Measurements from ENCODE around the gene ADAMTS18.

The ADAMTS18 gene

GRCh38 chr16:77422196-77422784 is 12.5 kb downstream of the ADAMTS18 start:
- Mint-ChIP-seq H3K4me1 (ENCODE audit: low read depth) (no peaks in the 10 kb centered on the region), H3K36me3 (ENCODE audit: low read depth) (no peaks in the 10 kb centered on the region), H3K27me3 (peaks cover 16% of the 10 kb centered on the region), H3K4me3 (no peak overlapping the region), H3K9me3 (no peaks in the 10 kb centered on the region), H3K27ac (no peak overlapping the region)

- H3K9me3 Mint-ChIP-seq, result peaks cover 6% of the 10 kb centered on the region
- H3K36me3 Mint-ChIP-seq (ENCODE audit: low read depth), result no peaks in the 10 kb centered on the region
- H3K4me1 Mint-ChIP-seq (ENCODE audit: low read depth), result no peaks in the 10 kb centered on the region
- H3K27me3 Mint-ChIP-seq, result peaks cover 12% of the 10 kb centered on the region
- no peak overlapping the region for H3K4me3 Mint-ChIP-seq
- H3K27ac Mint-ChIP-seq, result no peak overlapping the region
These were observed 17.8 kb downstream of the ADAMTS18 start for GRCh38 chr16:77416939-77417480.

- Mint-ChIP-seq H3K27me3 (peaks cover 6% of the 10 kb centered on the region), H3K4me3 (no peak overlapping the region), H3K27ac (no peak overlapping the region)
These were observed 20.0 kb downstream of the ADAMTS18 start for GRCh38 chr16:77414752-77415231.

DNA sequence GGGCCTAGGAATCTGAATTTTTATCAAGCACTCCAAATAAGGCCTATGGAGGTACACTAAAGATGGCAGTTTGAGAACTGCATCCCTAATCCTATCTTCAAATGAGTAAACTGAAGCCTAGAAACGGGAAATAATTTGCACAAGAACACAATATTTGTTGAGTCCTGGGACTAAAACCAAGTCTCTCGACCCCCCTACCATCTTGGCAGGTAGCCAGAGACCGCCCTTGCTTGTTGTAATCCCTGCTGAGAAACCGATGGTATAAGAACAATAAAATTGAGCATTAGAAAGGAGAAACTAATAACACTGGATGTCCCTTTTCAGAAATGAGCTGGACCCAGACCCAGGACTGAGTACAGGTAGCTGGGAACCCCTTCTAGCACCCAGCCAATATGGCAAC is 24.4 kb downstream of the ADAMTS18 start:
- Mint-ChIP-seq H3K27ac (no peak overlapping the region), H3K4me3 (no peak overlapping the region), H3K4me1 (ENCODE audit: low read depth) (no peaks in the 10 kb centered on the region), H3K27me3 (peaks cover 13% of the 10 kb centered on the region), H3K36me3 (ENCODE audit: low read depth) (no peaks in the 10 kb centered on the region), H3K9me3 (peaks cover 13% of the 10 kb centered on the region)

More at GRCh38 chr16:77414752-77415231, 20.0 kb downstream of the ADAMTS18 start:
- Mint-ChIP-seq H3K4me1 (ENCODE audit: low read depth) (no peaks in the 10 kb centered on the region), H3K9me3 (peaks cover 10% of the 10 kb centered on the region), H3K36me3 (ENCODE audit: low read depth) (no peaks in the 10 kb centered on the region)

- Mint-ChIP-seq H3K27me3 (peaks cover 21% of the 10 kb centered on the region), H3K36me3 (ENCODE audit: low read depth) (no peaks in the 10 kb centered on the region), H3K4me1 (ENCODE audit: low read depth) (no peaks in the 10 kb centered on the region), H3K9me3 (peaks cover 13% of the 10 kb centered on the region), H3K4me3 (no peak overlapping the region), H3K27ac (no peak overlapping the region)
These were observed 25.5 kb downstream of the ADAMTS18 start for GRCh38 chr16:77409311-77409710.

DNA sequence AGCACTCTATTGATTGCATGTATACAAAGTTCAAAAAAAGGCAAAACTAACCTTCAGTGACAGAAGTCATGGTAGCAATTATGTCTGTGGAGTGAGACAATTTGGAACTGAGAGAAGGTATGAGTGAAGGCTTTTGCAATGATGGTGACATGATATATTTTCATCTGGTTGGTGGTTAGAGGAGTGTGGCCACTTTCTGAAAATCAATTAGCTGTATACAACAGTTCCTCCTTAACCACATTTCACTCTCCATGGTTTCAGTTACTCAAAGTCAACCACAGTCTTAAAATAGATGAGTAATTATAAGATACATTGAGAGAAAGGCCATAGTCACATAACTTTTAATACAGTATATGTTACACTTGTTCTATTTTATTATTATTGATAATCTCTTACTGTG is 26.2 kb downstream of the ADAMTS18 start:
- peaks cover 25% of the 10 kb centered on the region for H3K27me3 Mint-ChIP-seq
- no peaks in the 10 kb centered on the region for H3K36me3 Mint-ChIP-seq (ENCODE audit: low read depth)
- no peaks in the 10 kb centered on the region for H3K4me1 Mint-ChIP-seq (ENCODE audit: low read depth)
- no peak overlapping the region for H3K27ac Mint-ChIP-seq
- no peak overlapping the region for H3K4me3 Mint-ChIP-seq
- H3K9me3 Mint-ChIP-seq, result peaks cover 13% of the 10 kb centered on the region

GRCh38 chr16:77406680-77407079 is 28.2 kb downstream of the ADAMTS18 start:
- Mint-ChIP-seq H3K27ac (no peak overlapping the region), H3K36me3 (ENCODE audit: low read depth) (no peaks in the 10 kb centered on the region), H3K4me1 (ENCODE audit: low read depth) (no peaks in the 10 kb centered on the region), H3K4me3 (no peak overlapping the region), H3K27me3 (peaks cover 35% of the 10 kb centered on the region), H3K9me3 (peaks cover 13% of the 10 kb centered on the region)

DNA sequence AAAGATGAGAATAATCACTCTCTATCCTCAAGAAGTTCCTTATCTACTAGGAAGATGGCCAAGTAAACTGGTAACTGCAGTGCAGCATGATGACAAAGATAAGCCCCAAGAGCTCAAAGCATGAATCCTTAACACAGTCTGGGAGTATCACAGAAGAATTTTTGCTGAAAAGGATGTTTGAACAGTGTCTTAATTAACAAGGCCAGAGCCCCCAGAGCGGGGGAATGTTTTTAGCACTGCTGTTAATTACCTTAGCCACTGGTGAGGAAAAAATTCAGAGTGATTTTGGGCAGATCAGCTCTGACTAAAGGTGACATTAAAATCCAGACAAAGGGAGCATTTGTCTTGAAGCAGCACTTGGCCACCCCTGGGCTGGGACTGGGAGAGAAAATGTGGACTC is 30.1 kb downstream of the ADAMTS18 start:
- no peaks in the 10 kb centered on the region for H3K4me1 Mint-ChIP-seq (ENCODE audit: low read depth)
- peaks cover 45% of the 10 kb centered on the region for H3K27me3 Mint-ChIP-seq
- no peak overlapping the region for H3K4me3 Mint-ChIP-seq
- H3K9me3 Mint-ChIP-seq, result peaks cover 9% of the 10 kb centered on the region
- H3K36me3 Mint-ChIP-seq (ENCODE audit: low read depth), result no peaks in the 10 kb centered on the region
- H3K27ac Mint-ChIP-seq, result no peak overlapping the region

DNA sequence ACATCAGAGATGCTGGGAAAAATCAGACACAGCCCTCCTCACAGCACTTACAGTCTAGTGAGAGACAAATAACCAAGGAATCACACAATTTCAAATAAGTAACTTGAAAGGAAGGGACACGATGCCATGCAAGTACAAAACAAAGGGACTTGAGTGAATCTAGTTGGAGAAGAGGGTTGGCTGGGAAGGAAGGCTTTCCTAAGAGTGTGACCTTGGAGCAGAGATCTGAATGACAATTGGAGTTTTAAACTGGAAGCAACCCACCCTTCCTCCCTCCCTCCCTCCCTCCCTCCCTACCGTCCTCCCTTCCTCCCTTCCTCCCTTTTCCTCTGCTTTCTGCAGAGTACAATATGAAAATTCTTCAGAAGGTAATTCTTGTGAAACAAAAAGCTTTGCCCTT is 31.1 kb downstream of the ADAMTS18 start:
- no peaks in the 10 kb centered on the region for H3K36me3 Mint-ChIP-seq (ENCODE audit: low read depth)
- peaks cover 9% of the 10 kb centered on the region for H3K9me3 Mint-ChIP-seq
- no peak overlapping the region for H3K4me3 Mint-ChIP-seq
- no peaks in the 10 kb centered on the region for H3K4me1 Mint-ChIP-seq (ENCODE audit: low read depth)
- H3K27ac Mint-ChIP-seq, result no peak overlapping the region
- H3K27me3 Mint-ChIP-seq, result peaks cover 45% of the 10 kb centered on the region

- Mint-ChIP-seq H3K9me3 (peaks cover 9% of the 10 kb centered on the region), H3K36me3 (ENCODE audit: low read depth) (no peaks in the 10 kb centered on the region), H3K27ac (no peak overlapping the region), H3K4me1 (ENCODE audit: low read depth) (no peaks in the 10 kb centered on the region), H3K27me3 (peaks cover 53% of the 10 kb centered on the region), H3K4me3 (no peak overlapping the region)
These were observed 32.2 kb downstream of the ADAMTS18 start for GRCh38 chr16:77402672-77403071.

GRCh38 chr16:77402118-77402517 is 32.7 kb downstream of the ADAMTS18 start:
- H3K4me3 Mint-ChIP-seq, result no peak overlapping the region
- no peaks in the 10 kb centered on the region for H3K36me3 Mint-ChIP-seq (ENCODE audit: low read depth)
- no peak overlapping the region for H3K27ac Mint-ChIP-seq
- no peaks in the 10 kb centered on the region for H3K4me1 Mint-ChIP-seq (ENCODE audit: low read depth)
- peaks cover 51% of the 10 kb centered on the region for H3K27me3 Mint-ChIP-seq
- H3K9me3 Mint-ChIP-seq, result peaks cover 4% of the 10 kb centered on the region

- Mint-ChIP-seq H3K9me3 (no peaks in the 10 kb centered on the region), H3K36me3 (ENCODE audit: low read depth) (no peaks in the 10 kb centered on the region), H3K4me1 (ENCODE audit: low read depth) (no peaks in the 10 kb centered on the region), H3K27me3 (peaks cover 34% of the 10 kb centered on the region), H3K4me3 (no peak overlapping the region), H3K27ac (no peak overlapping the region)
These were observed 35.3 kb downstream of the ADAMTS18 start for GRCh38 chr16:77399546-77399945.

- Mint-ChIP-seq H3K27me3 (peaks cover 30% of the 10 kb centered on the region), H3K36me3 (ENCODE audit: low read depth) (no peaks in the 10 kb centered on the region), H3K4me3 (no peak overlapping the region), H3K9me3 (no peaks in the 10 kb centered on the region), H3K27ac (no peak overlapping the region), H3K4me1 (ENCODE audit: low read depth) (no peaks in the 10 kb centered on the region)
These were observed 35.8 kb downstream of the ADAMTS18 start for GRCh38 chr16:77399066-77399465.

DNA sequence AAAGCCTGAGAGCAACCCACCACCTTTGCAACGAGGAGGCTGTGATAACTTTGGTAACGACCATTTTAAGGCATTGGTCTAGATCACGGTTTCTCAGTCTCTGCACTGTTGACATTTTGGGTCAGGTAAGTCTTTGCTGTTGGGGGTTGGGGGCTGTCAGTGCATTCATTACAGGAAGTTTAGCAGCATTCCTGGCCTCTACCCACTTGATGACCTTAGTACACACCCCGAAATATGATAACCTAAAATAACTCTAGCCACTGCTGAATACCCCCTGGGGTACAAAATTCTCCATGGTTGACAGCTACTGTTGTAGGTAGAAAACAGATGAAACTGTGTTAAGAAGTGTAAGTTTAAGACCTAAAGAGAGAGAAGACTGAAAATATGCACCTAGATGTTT is 36.3 kb downstream of the ADAMTS18 start:
- Mint-ChIP-seq H3K4me1 (ENCODE audit: low read depth) (no peaks in the 10 kb centered on the region), H3K27ac (no peak overlapping the region), H3K36me3 (ENCODE audit: low read depth) (no peaks in the 10 kb centered on the region), H3K4me3 (no peak overlapping the region), H3K27me3 (peaks cover 29% of the 10 kb centered on the region), H3K9me3 (no peaks in the 10 kb centered on the region)

DNA sequence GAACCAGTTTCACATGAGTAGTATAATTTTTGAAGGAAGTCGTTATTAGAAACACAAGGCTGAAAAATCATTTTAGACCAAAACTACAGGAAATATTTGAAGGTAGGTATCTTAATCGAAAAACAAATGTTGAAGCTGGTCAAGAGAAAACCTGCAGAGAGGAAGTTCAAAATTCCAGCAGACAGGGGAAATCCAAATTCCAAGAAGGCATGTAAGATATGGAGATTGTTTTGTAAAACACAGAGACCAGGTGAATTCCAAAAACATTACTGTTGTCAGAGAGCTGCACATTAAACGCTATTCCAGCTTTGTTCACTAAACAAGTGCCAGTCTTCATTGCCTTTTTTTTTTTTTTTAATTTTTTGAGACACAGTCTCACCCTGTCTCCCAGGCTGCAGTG is 38.4 kb downstream of the ADAMTS18 start:
- H3K9me3 Mint-ChIP-seq, result peaks cover 6% of the 10 kb centered on the region
- H3K27me3 Mint-ChIP-seq, result peaks cover 26% of the 10 kb centered on the region
- H3K36me3 Mint-ChIP-seq (ENCODE audit: low read depth), result no peaks in the 10 kb centered on the region
- no peak overlapping the region for H3K4me3 Mint-ChIP-seq
- H3K27ac Mint-ChIP-seq, result no peak overlapping the region
- H3K4me1 Mint-ChIP-seq (ENCODE audit: low read depth), result no peaks in the 10 kb centered on the region

DNA sequence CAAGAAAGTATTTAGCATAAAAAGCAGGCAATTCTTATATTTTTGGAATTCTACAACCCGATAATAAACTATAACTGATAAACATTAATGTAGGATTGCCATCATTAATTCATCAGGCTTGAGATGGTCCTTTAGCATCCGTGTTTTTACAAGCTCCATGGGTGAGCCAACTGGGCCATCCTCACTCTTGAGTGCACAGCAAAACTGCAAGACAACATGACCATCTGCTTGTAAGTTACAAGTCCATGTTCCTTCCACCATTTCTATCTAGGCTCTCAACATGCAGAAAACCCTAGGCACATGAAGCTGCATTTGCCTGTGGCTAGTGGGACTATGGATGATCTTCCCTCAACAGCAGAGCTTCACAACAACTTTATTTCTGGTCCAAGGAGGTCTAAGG is 40.1 kb downstream of the ADAMTS18 start:
- H3K36me3 Mint-ChIP-seq (ENCODE audit: low read depth), result no peaks in the 10 kb centered on the region
- H3K27ac Mint-ChIP-seq, result no peak overlapping the region
- no peak overlapping the region for H3K4me3 Mint-ChIP-seq
- peaks cover 21% of the 10 kb centered on the region for H3K27me3 Mint-ChIP-seq
- no peaks in the 10 kb centered on the region for H3K4me1 Mint-ChIP-seq (ENCODE audit: low read depth)
- peaks cover 6% of the 10 kb centered on the region for H3K9me3 Mint-ChIP-seq

All from stimulated activated naive CD8-positive, alpha-beta T cell treated with anti-CD3 and anti-CD28 coated beads, Interleukin-15, Interleukin-2, amounts not matched to agents 100 ng/mL and 50 ng/mL, for 24 hours (primary cell).